ENCODE results near the gene PIK3R4.

The PIK3R4 gene

GRCh38 chr3:130648293-130648692 lies 98.3 kb downstream of the PIK3R4 start:
- Histone ChIP-seq H3K36me3 (no peaks in the 10 kb centered on the region), H3K27ac (no peak overlapping the region), H3K27me3 (ENCODE audit: insufficient read depth, low read depth, severe bottlenecking) (no peaks in the 10 kb centered on the region), H3K9me3 (ENCODE audit: severe bottlenecking) (no peaks in the 10 kb centered on the region), H3K4me3 (ENCODE audit: low read depth, low read length) (no peak overlapping the region)
- DNase-seq = no peak
- TF ChIP-seq CTCF (IDR thresholded peaks at IDR 0.05; ENCODE audit: low read depth, low read length) = no peak

GRCh38 chr3:130645261-130645660 lies 101.4 kb downstream of the PIK3R4 start:
- DNase-seq = no peak
- H3K27me3 ChIP-seq (ENCODE audit: insufficient read depth, low read depth, severe bottlenecking) = no peaks in the 10 kb centered on the region
- H3K4me3 ChIP-seq (ENCODE audit: low read depth, low read length) = no peak overlapping the region
- H3K9me3 ChIP-seq (ENCODE audit: severe bottlenecking) = no peaks in the 10 kb centered on the region
- H3K36me3 ChIP-seq = no peaks in the 10 kb centered on the region
- H3K27ac ChIP-seq = no peak overlapping the region
- no peak for TF ChIP-seq CTCF (IDR thresholded peaks at IDR 0.05; ENCODE audit: low read depth, low read length)

- no peak overlapping the region for H3K4me3 ChIP-seq (ENCODE audit: low read depth, low read length)
- no peak for DNase-seq
- no peaks in the 10 kb centered on the region for H3K9me3 ChIP-seq (ENCODE audit: severe bottlenecking)
- H3K27me3 ChIP-seq (ENCODE audit: insufficient read depth, low read depth, severe bottlenecking) = no peaks in the 10 kb centered on the region
- no peaks in the 10 kb centered on the region for H3K36me3 ChIP-seq
- H3K27ac ChIP-seq = no peak overlapping the region
- no peak for TF ChIP-seq CTCF (IDR thresholded peaks at IDR 0.05; ENCODE audit: low read depth, low read length)
These were observed 101.9 kb downstream of the PIK3R4 start for GRCh38 chr3:130644628-130645253.

- no peak for DNase-seq
- no peak for TF ChIP-seq CTCF (IDR thresholded peaks at IDR 0.05; ENCODE audit: low read depth, low read length)
- H3K9me3 ChIP-seq (ENCODE audit: severe bottlenecking) = no peaks in the 10 kb centered on the region
- no peak overlapping the region for H3K4me3 ChIP-seq (ENCODE audit: low read depth, low read length)
- H3K27me3 ChIP-seq (ENCODE audit: insufficient read depth, low read depth, severe bottlenecking) = no peaks in the 10 kb centered on the region
- no peak overlapping the region for H3K27ac ChIP-seq
- H3K36me3 ChIP-seq = no peaks in the 10 kb centered on the region
These were observed 106.6 kb downstream of the PIK3R4 start for GRCh38 chr3:130640027-130640426.

- Histone ChIP-seq H3K9me3 (ENCODE audit: severe bottlenecking) (no peaks in the 10 kb centered on the region), H3K27ac (no peak overlapping the region), H3K4me3 (ENCODE audit: low read depth, low read length) (no peak overlapping the region), H3K27me3 (ENCODE audit: insufficient read depth, low read depth, severe bottlenecking) (no peaks in the 10 kb centered on the region), H3K36me3 (no peaks in the 10 kb centered on the region)
- no peak for TF ChIP-seq CTCF (IDR thresholded peaks at IDR 0.05; ENCODE audit: low read depth, low read length)
- DNase-seq = no peak
These were observed 110.0 kb downstream of the PIK3R4 start for GRCh38 chr3:130636480-130637234.

Data from WERI-Rb-1 (cell line).